Measurements from ENCODE around the gene PRAMEF7. TPM values are rescaled to one million over a fixed set of nuclear protein-coding genes. Genes with fewer than 3 reads are reported as not detected.

The PRAMEF7 gene
- polyA plus RNA-seq, 1 donor (not counting 4 experiments of a cell fraction or from before 2014, with no cell fraction given) = not detected

Small RNAs within 50 kb of the gene (small RNA-seq; reads per million reads assigned to genes)
- 0 reads per million in 3 experiments for gene RNU6-1072P (ENCODE audit: insufficient read length in 3 of 3, low read depth in 3 of 3, low replicate concordance in 1 of 3)

Other genes starting within 250 kb of the PRAMEF7 start
- gene AADACL3, start 200.5 kb upstream of the PRAMEF7 start, polyA plus RNA-seq = 0.03 TPM in 1 of 3 replicates, not detected in the others
- not detected in 3 replicates for gene CFAP107, start 170.4 kb upstream of the PRAMEF7 start, polyA plus RNA-seq
- gene PRAMEF12, start 142.9 kb upstream of the PRAMEF7 start, polyA plus RNA-seq = not detected in 3 replicates
- not detected in 3 replicates for gene PRAMEF1, start 125.2 kb upstream of the PRAMEF7 start, polyA plus RNA-seq
- not detected in 3 replicates for gene PRAMEF11, start 85.2 kb upstream of the PRAMEF7 start, polyA plus RNA-seq
- gene HNRNPCL1, start 67.9 kb upstream of the PRAMEF7 start, polyA plus RNA-seq = not detected in 3 replicates
- not detected in 3 replicates for gene PRAMEF2, start 59.5 kb upstream of the PRAMEF7 start, polyA plus RNA-seq
- not detected in 3 replicates for gene PRAMEF4, start 30.4 kb upstream of the PRAMEF7 start, polyA plus RNA-seq
- not detected in 3 replicates for gene PRAMEF10, start 18.3 kb upstream of the PRAMEF7 start, polyA plus RNA-seq
- gene PRAMEF6, start 31.0 kb downstream of the PRAMEF7 start, polyA plus RNA-seq = not detected in 3 replicates
- gene PRAMEF27, start 140.0 kb downstream of the PRAMEF7 start, polyA plus RNA-seq = not detected in 3 replicates
- gene HNRNPCL3, start 144.2 kb downstream of the PRAMEF7 start, polyA plus RNA-seq = not detected in 3 replicates
- gene PRAMEF25, start 154.2 kb downstream of the PRAMEF7 start, polyA plus RNA-seq = not detected in 3 replicates
- not detected in 3 replicates for gene HNRNPCL2, start 200.2 kb downstream of the PRAMEF7 start, polyA plus RNA-seq
- gene PRAMEF26, start 239.4 kb downstream of the PRAMEF7 start, polyA plus RNA-seq = not detected in 3 replicates
- gene HNRNPCL4, start 249.0 kb downstream of the PRAMEF7 start, polyA plus RNA-seq = not detected in 3 replicates

All from keratinocyte (primary cell).